Tibial artery (tissue), 4 donors: Measurements from ENCODE around the gene CLEC17A.
"Not testable (repeated sequence)": the region's sequence is repeated elsewhere in the genome, so short reads cannot be mapped to it uniquely, and the experiment has no call there.

ENCODE experiments used
- DNase-seq, 2 donors: peaks; one replicate each; pipeline ENCODE4 v3.0.0-alpha.2; 2019
- H3K27ac ChIP-seq, 2 donors: fragments of 200-600 bp; sonication (generic) in 1 of 2; 1 replicate in 1 of 2; 2 replicates in 1 of 2; pipeline ENCODE4 v1.5.1; 2018 to 2019; ENCODE audit warnings: mild to moderate bottlenecking in 1 of 2
- H3K27me3 ChIP-seq, 2 donors: fragments of 200-600 bp; sonication (generic) in 1 of 2; one replicate each; pipeline versions ENCODE4 v1.5.1 to v1.6.0; 2016 to 2019
- H3K36me3 ChIP-seq, 3 donors: fragments of 200-600 bp; sonication (generic) in 2 of 3; one replicate each; pipeline ENCODE4 v1.5.1; 2016 to 2019; ENCODE audit warnings: mild to moderate bottlenecking in 2 of 3
- H3K4me1 ChIP-seq, 4 donors: fragments of 200-600 bp; sonication (generic) in 2 of 4; 1 replicate in 3 of 4; 2 replicates in 1 of 4; pipeline ENCODE4 v1.5.1; 2016 to 2019
- H3K4me3 ChIP-seq, 2 donors: fragments of 200-600 bp; sonication (generic) in 1 of 2; 1 replicate in 1 of 2; 2 replicates in 1 of 2; pipeline ENCODE4 v1.5.1; 2018 to 2019; ENCODE audit warnings: mild to moderate bottlenecking in 2 of 2
- H3K9me3 ChIP-seq, 3 donors: fragments of 200-600 bp; sonication (generic) in 1 of 3; one replicate each; pipeline ENCODE4 v1.5.1; 2016 to 2019
- CTCF ChIP-seq, 2 experiments: fragments of 200-600 bp in 1 of 2; fragments of 450-650 bp in 1 of 2; IDR thresholded peaks; one replicate each; pipeline ENCODE4 v1.5.1; 2017 to 2019; ENCODE audit warnings: antibody characterized with exemption in 2 of 2, mild to moderate bottlenecking in 1 of 2, moderate library complexity in 1 of 2
- intact Hi-C: fragments of 100-400 bp; cut with DNase I; formaldehyde crosslinking; loops from one replicate; pipeline ENCODE4 v1.15.0; 2023; ENCODE audit warnings: low total_unique reads

The CLEC17A gene

DNA sequence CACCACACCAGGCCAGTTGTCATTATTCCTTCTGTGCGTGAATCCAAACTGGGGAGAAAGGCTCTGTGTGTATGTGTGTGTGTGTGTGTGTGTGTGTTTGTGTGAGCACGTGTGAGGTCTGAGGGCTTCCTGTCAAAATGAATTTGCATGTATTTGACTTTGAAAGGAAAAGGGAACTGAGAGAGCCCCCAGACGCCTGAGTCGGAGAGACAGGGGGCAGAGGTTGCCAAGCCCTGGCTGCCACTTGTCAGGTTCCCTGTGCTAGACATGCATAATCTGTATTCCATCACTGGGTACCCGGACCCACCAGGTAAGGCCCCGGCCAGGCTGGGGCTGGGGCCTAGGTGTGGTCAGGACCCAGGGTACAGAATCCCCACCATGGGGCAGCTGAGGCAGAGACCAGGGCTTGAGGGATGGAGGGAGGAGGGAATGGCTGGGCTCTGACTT is at the start of gene CLEC17A:
CLEC17A (plus strand) TSS at position 191 of the 447 bp plus-strand sequence; CDS start at position 268, 77 bp downstream.
- H3K4me1 ChIP-seq: no peaks in the 10 kb centered on the region
- intact Hi-C loops: no loop called here
- H3K4me3 ChIP-seq: no peak within 1 kb of the TSS
- H3K9me3 ChIP-seq: no peaks in the 10 kb centered on the region
- TF ChIP-seq CTCF (IDR thresholded peaks at IDR 0.05): no peak
- H3K27me3 ChIP-seq: peaks cover 0 to 6% of the 10 kb centered on the region in 2 donors
- no peaks in the 10 kb centered on the region for H3K36me3 ChIP-seq
- DNase-seq: no peak
- H3K27ac ChIP-seq: no peak within 1 kb of the TSS

DNA sequence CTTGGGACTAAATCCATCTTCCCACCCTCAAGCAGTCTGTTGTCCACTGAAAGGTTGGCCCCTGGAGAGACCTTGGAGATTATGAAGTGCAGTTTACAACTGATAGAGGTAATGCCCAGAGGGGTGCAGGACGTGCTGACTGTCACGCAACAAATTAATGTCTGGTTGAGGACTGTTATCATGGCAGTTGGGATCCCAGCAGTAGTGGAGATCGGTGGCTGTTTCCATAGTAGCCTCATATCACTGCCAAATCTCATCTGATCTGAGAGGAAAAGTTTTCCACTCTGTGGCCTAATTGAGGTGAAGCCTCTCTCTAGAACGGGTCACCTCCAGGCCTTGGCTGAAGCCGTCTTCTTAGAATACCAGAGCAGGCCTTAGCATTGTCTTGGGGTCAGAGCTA is 49.4 kb upstream of the CLEC17A start:
- intact Hi-C loops: no loop called here
- TF ChIP-seq CTCF (IDR thresholded peaks at IDR 0.05): no peak
- H3K4me3 ChIP-seq: no peak overlapping the region
- no peak overlapping the region for H3K27ac ChIP-seq
- peaks cover 0 to 32% (median 8%) of the 10 kb centered on the region in 4 donors for H3K4me1 ChIP-seq
- no peak for DNase-seq
- H3K27me3 ChIP-seq: no peaks in the 10 kb centered on the region
- H3K36me3 ChIP-seq: no peaks in the 10 kb centered on the region
- H3K9me3 ChIP-seq: no peaks in the 10 kb centered on the region

- Histone ChIP-seq H3K9me3 (no peaks in the 10 kb centered on the region), H3K4me3 (peak overlapping the region in 1 of 2 donors; percentile 33), H3K27ac (no peak overlapping the region), H3K4me1 (peaks cover 0 to 5% (median 1%) of the 10 kb centered on the region in 4 donors), H3K27me3 (no peaks in the 10 kb centered on the region), H3K36me3 (no peaks in the 10 kb centered on the region)
- no peak for TF ChIP-seq CTCF (IDR thresholded peaks at IDR 0.05)
- intact Hi-C loops: no loop called here
- DNase-seq: peak; percentile 51 to 80
Measured at GRCh38 chr19:14536926-14537692, 45.8 kb upstream of the CLEC17A start.

DNA sequence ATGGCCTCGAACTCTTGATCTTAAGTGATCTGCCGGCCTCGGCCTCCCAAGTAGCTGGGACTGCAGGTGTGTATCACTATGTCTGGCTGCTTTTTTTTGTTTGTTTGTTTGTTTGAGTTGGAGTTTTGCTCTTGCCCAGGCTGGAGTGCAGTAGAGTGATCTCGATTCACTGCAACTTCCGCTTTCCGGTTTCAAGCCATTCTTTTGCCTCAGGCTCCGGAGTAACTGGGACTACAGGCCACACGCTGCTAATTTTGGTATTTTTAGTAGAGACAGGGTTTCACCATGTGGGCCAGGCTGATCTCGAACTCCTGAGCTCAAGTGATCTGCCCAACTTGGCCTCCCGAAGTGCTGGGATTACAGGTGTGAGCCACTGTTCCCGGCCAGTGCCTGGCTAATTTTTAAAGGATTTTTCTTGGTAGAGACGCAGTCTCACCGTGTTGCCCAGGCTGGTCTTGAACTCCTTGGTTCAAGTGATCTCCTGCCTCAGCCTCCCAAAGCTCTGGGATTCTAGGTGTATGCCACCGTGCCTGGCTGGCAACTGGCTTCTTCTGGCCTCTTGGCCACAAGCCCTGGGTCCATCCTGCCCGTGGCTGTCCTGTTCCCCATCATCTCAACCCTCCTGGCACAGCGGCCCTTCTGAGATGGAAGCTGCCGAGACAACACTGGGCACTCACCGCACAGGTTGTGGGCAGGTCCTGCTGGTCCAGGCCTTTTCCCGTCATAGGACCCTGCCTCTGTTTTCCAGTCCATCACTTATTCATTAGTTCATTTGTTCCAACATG is 42.0 kb upstream of the CLEC17A start:
- intact Hi-C loops: no loop called here
- no peak for DNase-seq
- H3K9me3 ChIP-seq: no peaks in the 10 kb centered on the region
- no peaks in the 10 kb centered on the region for H3K27me3 ChIP-seq
- TF ChIP-seq CTCF (IDR thresholded peaks at IDR 0.05): no peak
- peaks cover 0 to 22% (median 6%) of the 10 kb centered on the region in 4 donors for H3K4me1 ChIP-seq
- no peak overlapping the region for H3K27ac ChIP-seq
- no peak overlapping the region for H3K4me3 ChIP-seq
- peaks cover 0 to 4% (median 0%) of the 10 kb centered on the region in 3 donors for H3K36me3 ChIP-seq

DNA sequence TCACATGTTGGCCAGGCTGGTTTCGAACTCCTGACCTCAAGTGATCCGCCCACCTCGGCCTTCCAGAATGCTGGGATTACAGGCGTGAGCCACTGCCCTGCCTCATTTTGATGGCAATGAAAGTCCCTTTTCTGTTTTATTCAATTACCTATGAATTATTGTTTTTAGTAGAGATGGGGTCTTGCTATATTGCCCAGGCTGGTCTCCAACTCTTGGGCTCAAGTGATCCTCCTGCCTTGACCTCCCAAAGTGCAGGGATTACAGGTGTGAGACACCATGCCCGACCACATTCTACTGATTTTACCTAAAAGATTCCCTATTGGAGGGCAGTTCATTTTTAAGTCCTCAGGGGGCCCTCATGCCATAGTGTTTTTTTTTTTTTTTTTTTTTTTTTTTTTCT is 40.9 kb upstream of the CLEC17A start:
- H3K27ac ChIP-seq: not testable (repeated sequence)

More for the DNA sequence above, 40.9 kb upstream of the CLEC17A start:
- H3K9me3 ChIP-seq, DNase-seq, H3K4me3 ChIP-seq, H3K27me3 ChIP-seq, intact Hi-C loops, H3K36me3 ChIP-seq: not testable (repeated sequence)
- peaks cover 0 to 24% (median 6%) of the 10 kb centered on the region in 4 donors for H3K4me1 ChIP-seq
